ENCODE results near the gene OPALIN.

OPALIN gene

GRCh38 chr10:96374985-96375830, 16.4 kb upstream of the OPALIN start:
- no peaks in the 10 kb centered on the region for H3K27me3 ChIP-seq (ENCODE audit: control insufficient read depth in 2 of 2, insufficient read depth in 2 of 2, low read length in 2 of 2)
- peaks cover 6 to 7% of the 10 kb centered on the region in 2 donors for H3K4me1 ChIP-seq (ENCODE audit: control insufficient read depth in 2 of 2, insufficient read depth in 2 of 2, low read length in 2 of 2)
- H3K36me3 ChIP-seq (ENCODE audit: control insufficient read depth in 2 of 2, insufficient read depth in 2 of 2, low read length in 2 of 2) = no peaks in the 10 kb centered on the region
- H3K9me3 ChIP-seq (ENCODE audit: control insufficient read depth in 2 of 2, low read length in 2 of 2) = no peaks in the 10 kb centered on the region
- H3K4me3 ChIP-seq (ENCODE audit: low read length in 2 of 2) = peak overlapping the region; percentile 66 to 75
- H3K27ac ChIP-seq (ENCODE audit: low read depth in 2 of 2, low read length in 2 of 2) = no peak overlapping the region
- peak overlapping the region in 1 of 2 donors; percentile 46 for H3K9ac ChIP-seq (ENCODE audit: low read depth in 1 of 2, low read length in 2 of 2)

- no peak overlapping the region for H3K27ac ChIP-seq (ENCODE audit: low read depth in 2 of 2, low read length in 2 of 2)
These were observed 15.8 kb upstream of the OPALIN start for GRCh38 chr10:96374639-96374984.

GRCh38 chr10:96374004-96374403, 15.2 kb upstream of the OPALIN start:
- no peaks in the 10 kb centered on the region for H3K9me3 ChIP-seq (ENCODE audit: control insufficient read depth in 2 of 2, low read length in 2 of 2)
- no peaks in the 10 kb centered on the region for H3K36me3 ChIP-seq (ENCODE audit: control insufficient read depth in 2 of 2, insufficient read depth in 2 of 2, low read length in 2 of 2)
- peaks cover 0 to 3% of the 10 kb centered on the region in 2 donors for H3K27me3 ChIP-seq (ENCODE audit: control insufficient read depth in 2 of 2, insufficient read depth in 2 of 2, low read length in 2 of 2)
- no peak overlapping the region for H3K9ac ChIP-seq (ENCODE audit: low read depth in 1 of 2, low read length in 2 of 2)
- peaks cover 6 to 7% of the 10 kb centered on the region in 2 donors for H3K4me1 ChIP-seq (ENCODE audit: control insufficient read depth in 2 of 2, insufficient read depth in 2 of 2, low read length in 2 of 2)
- no peak overlapping the region for H3K4me3 ChIP-seq (ENCODE audit: low read length in 2 of 2)
- H3K27ac ChIP-seq (ENCODE audit: low read depth in 2 of 2, low read length in 2 of 2) = no peak overlapping the region

More at GRCh38 chr10:96374639-96374984, 15.8 kb upstream of the OPALIN start:
- Histone ChIP-seq H3K36me3 (ENCODE audit: control insufficient read depth in 2 of 2, insufficient read depth in 2 of 2, low read length in 2 of 2) (no peaks in the 10 kb centered on the region), H3K4me3 (ENCODE audit: low read length in 2 of 2) (no peak overlapping the region), H3K9me3 (ENCODE audit: control insufficient read depth in 2 of 2, low read length in 2 of 2) (no peaks in the 10 kb centered on the region), H3K4me1 (ENCODE audit: control insufficient read depth in 2 of 2, insufficient read depth in 2 of 2, low read length in 2 of 2) (peaks cover 6 to 7% of the 10 kb centered on the region in 2 donors), H3K27me3 (ENCODE audit: control insufficient read depth in 2 of 2, insufficient read depth in 2 of 2, low read length in 2 of 2) (peaks cover 0 to 3% of the 10 kb centered on the region in 2 donors), H3K9ac (ENCODE audit: low read depth in 1 of 2, low read length in 2 of 2) (no peak overlapping the region)

- Histone ChIP-seq H3K36me3 (ENCODE audit: control insufficient read depth in 2 of 2, insufficient read depth in 2 of 2, low read length in 2 of 2) (no peaks in the 10 kb centered on the region), H3K9ac (ENCODE audit: low read depth in 1 of 2, low read length in 2 of 2) (no peak overlapping the region), H3K4me3 (ENCODE audit: low read length in 2 of 2) (no peak overlapping the region), H3K27me3 (ENCODE audit: control insufficient read depth in 2 of 2, insufficient read depth in 2 of 2, low read length in 2 of 2) (peaks cover 0 to 3% of the 10 kb centered on the region in 2 donors), H3K9me3 (ENCODE audit: control insufficient read depth in 2 of 2, low read length in 2 of 2) (no peaks in the 10 kb centered on the region), H3K27ac (ENCODE audit: low read depth in 2 of 2, low read length in 2 of 2) (no peak overlapping the region), H3K4me1 (ENCODE audit: control insufficient read depth in 2 of 2, insufficient read depth in 2 of 2, low read length in 2 of 2) (peaks cover 6 to 7% of the 10 kb centered on the region in 2 donors)
These were observed 12.6 kb upstream of the OPALIN start for GRCh38 chr10:96371356-96371755.

GRCh38 chr10:96370584-96371157, 11.9 kb upstream of the OPALIN start:
- Histone ChIP-seq H3K36me3 (ENCODE audit: control insufficient read depth in 2 of 2, insufficient read depth in 2 of 2, low read length in 2 of 2) (no peaks in the 10 kb centered on the region), H3K27me3 (ENCODE audit: control insufficient read depth in 2 of 2, insufficient read depth in 2 of 2, low read length in 2 of 2) (peaks cover 0 to 3% of the 10 kb centered on the region in 2 donors), H3K9me3 (ENCODE audit: control insufficient read depth in 2 of 2, low read length in 2 of 2) (no peaks in the 10 kb centered on the region), H3K27ac (ENCODE audit: low read depth in 2 of 2, low read length in 2 of 2) (no peak overlapping the region), H3K4me3 (ENCODE audit: low read length in 2 of 2) (no peak overlapping the region), H3K9ac (ENCODE audit: low read depth in 1 of 2, low read length in 2 of 2) (no peak overlapping the region), H3K4me1 (ENCODE audit: control insufficient read depth in 2 of 2, insufficient read depth in 2 of 2, low read length in 2 of 2) (peaks cover 6 to 7% of the 10 kb centered on the region in 2 donors)

GRCh38 chr10:96369890-96370583, 11.2 kb upstream of the OPALIN start:
- no peak overlapping the region for H3K27ac ChIP-seq (ENCODE audit: low read depth in 2 of 2, low read length in 2 of 2)
- H3K9me3 ChIP-seq (ENCODE audit: control insufficient read depth in 2 of 2, low read length in 2 of 2) = no peaks in the 10 kb centered on the region
- peaks cover 2% of the 10 kb centered on the region in 2 donors for H3K4me1 ChIP-seq (ENCODE audit: control insufficient read depth in 2 of 2, insufficient read depth in 2 of 2, low read length in 2 of 2)
- H3K36me3 ChIP-seq (ENCODE audit: control insufficient read depth in 2 of 2, insufficient read depth in 2 of 2, low read length in 2 of 2) = no peaks in the 10 kb centered on the region
- H3K9ac ChIP-seq (ENCODE audit: low read depth in 1 of 2, low read length in 2 of 2) = no peak overlapping the region
- H3K27me3 ChIP-seq (ENCODE audit: control insufficient read depth in 2 of 2, insufficient read depth in 2 of 2, low read length in 2 of 2) = peaks cover 0 to 3% of the 10 kb centered on the region in 2 donors
- H3K4me3 ChIP-seq (ENCODE audit: low read length in 2 of 2) = no peak overlapping the region

- Histone ChIP-seq H3K9me3 (ENCODE audit: control insufficient read depth in 2 of 2, low read length in 2 of 2) (no peaks in the 10 kb centered on the region), H3K27me3 (ENCODE audit: control insufficient read depth in 2 of 2, insufficient read depth in 2 of 2, low read length in 2 of 2) (peaks cover 0 to 3% of the 10 kb centered on the region in 2 donors), H3K36me3 (ENCODE audit: control insufficient read depth in 2 of 2, insufficient read depth in 2 of 2, low read length in 2 of 2) (no peaks in the 10 kb centered on the region), H3K4me3 (ENCODE audit: low read length in 2 of 2) (no peak overlapping the region), H3K9ac (ENCODE audit: low read depth in 1 of 2, low read length in 2 of 2) (no peak overlapping the region), H3K4me1 (ENCODE audit: control insufficient read depth in 2 of 2, insufficient read depth in 2 of 2, low read length in 2 of 2) (no peaks in the 10 kb centered on the region), H3K27ac (ENCODE audit: low read depth in 2 of 2, low read length in 2 of 2) (no peak overlapping the region)
These were observed 10.2 kb upstream of the OPALIN start for GRCh38 chr10:96368971-96369370.

- H3K27me3 ChIP-seq (ENCODE audit: control insufficient read depth in 2 of 2, insufficient read depth in 2 of 2, low read length in 2 of 2) = peaks cover 0 to 3% of the 10 kb centered on the region in 2 donors
These were observed 8.7 kb upstream of the OPALIN start for GRCh38 chr10:96367470-96367869.

GRCh38 chr10:96366508-96366907, 7.7 kb upstream of the OPALIN start:
- Histone ChIP-seq H3K9me3 (ENCODE audit: control insufficient read depth in 2 of 2, low read length in 2 of 2) (no peaks in the 10 kb centered on the region), H3K27ac (ENCODE audit: low read depth in 2 of 2, low read length in 2 of 2) (no peak overlapping the region), H3K27me3 (ENCODE audit: control insufficient read depth in 2 of 2, insufficient read depth in 2 of 2, low read length in 2 of 2) (peaks cover 0 to 3% of the 10 kb centered on the region in 2 donors), H3K4me1 (ENCODE audit: control insufficient read depth in 2 of 2, insufficient read depth in 2 of 2, low read length in 2 of 2) (no peaks in the 10 kb centered on the region), H3K9ac (ENCODE audit: low read depth in 1 of 2, low read length in 2 of 2) (no peak overlapping the region), H3K36me3 (ENCODE audit: control insufficient read depth in 2 of 2, insufficient read depth in 2 of 2, low read length in 2 of 2) (no peaks in the 10 kb centered on the region), H3K4me3 (ENCODE audit: low read length in 2 of 2) (no peak overlapping the region)

More at GRCh38 chr10:96367470-96367869, 8.7 kb upstream of the OPALIN start:
- no peak overlapping the region for H3K27ac ChIP-seq (ENCODE audit: low read depth in 2 of 2, low read length in 2 of 2)
- no peaks in the 10 kb centered on the region for H3K9me3 ChIP-seq (ENCODE audit: control insufficient read depth in 2 of 2, low read length in 2 of 2)
- no peak overlapping the region for H3K4me3 ChIP-seq (ENCODE audit: low read length in 2 of 2)
- no peaks in the 10 kb centered on the region for H3K4me1 ChIP-seq (ENCODE audit: control insufficient read depth in 2 of 2, insufficient read depth in 2 of 2, low read length in 2 of 2)
- H3K36me3 ChIP-seq (ENCODE audit: control insufficient read depth in 2 of 2, insufficient read depth in 2 of 2, low read length in 2 of 2) = no peaks in the 10 kb centered on the region
- no peak overlapping the region for H3K9ac ChIP-seq (ENCODE audit: low read depth in 1 of 2, low read length in 2 of 2)

- Histone ChIP-seq H3K9me3 (ENCODE audit: control insufficient read depth in 2 of 2, low read length in 2 of 2) (no peaks in the 10 kb centered on the region), H3K36me3 (ENCODE audit: control insufficient read depth in 2 of 2, insufficient read depth in 2 of 2, low read length in 2 of 2) (no peaks in the 10 kb centered on the region), H3K4me3 (ENCODE audit: low read length in 2 of 2) (no peak overlapping the region), H3K4me1 (ENCODE audit: control insufficient read depth in 2 of 2, insufficient read depth in 2 of 2, low read length in 2 of 2) (no peaks in the 10 kb centered on the region), H3K9ac (ENCODE audit: low read depth in 1 of 2, low read length in 2 of 2) (no peak overlapping the region), H3K27me3 (ENCODE audit: control insufficient read depth in 2 of 2, insufficient read depth in 2 of 2, low read length in 2 of 2) (peaks cover 0 to 3% of the 10 kb centered on the region in 2 donors), H3K27ac (ENCODE audit: low read depth in 2 of 2, low read length in 2 of 2) (no peak overlapping the region)
These were observed 6.8 kb upstream of the OPALIN start for GRCh38 chr10:96365571-96365970.
